ENCODE results near the gene ZNF148.

The ZNF148 gene

DNA sequence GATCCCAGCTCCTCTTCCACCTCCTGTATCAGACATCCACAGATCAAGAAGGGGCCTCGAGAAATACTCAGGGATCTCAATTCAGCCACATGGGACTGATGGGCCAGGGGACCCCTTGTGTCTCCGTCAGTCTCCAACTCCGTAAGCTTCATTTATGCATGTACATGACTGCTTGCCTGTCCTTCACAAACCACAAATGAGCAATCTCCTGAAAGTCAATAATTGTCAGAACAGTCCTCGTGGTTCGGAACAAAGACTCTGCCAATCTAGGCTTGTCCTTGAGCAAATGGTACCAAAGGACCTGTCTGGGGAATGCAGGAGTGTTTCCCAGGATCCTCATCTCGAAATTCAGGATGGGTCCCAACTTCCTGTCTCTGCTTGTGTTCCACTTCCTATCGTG lies 183.4 kb downstream of the ZNF148 start:
- Histone ChIP-seq H3K27ac (ENCODE audit: low read depth, low read length, severe bottlenecking) (no peak overlapping the region), H3K4me3 (ENCODE audit: extremely low read depth, insufficient read depth, low read length, poor library complexity, severe bottlenecking) (no peak overlapping the region), H3K36me3 (ENCODE audit: control insufficient read depth, insufficient read depth, low read length) (no peaks in the 10 kb centered on the region), H3K9me3 (ENCODE audit: control insufficient read depth, low read length) (no peaks in the 10 kb centered on the region), H3K4me1 (ENCODE audit: control insufficient read depth, insufficient read depth, low read length, poor library complexity, severe bottlenecking) (peaks cover 6% of the 10 kb centered on the region)
- 91 to 94% methylated on average over 7 of the region's 7 CpGs for WGBS, 2 experiments (ENCODE audit: insufficient coverage in 2 of 2)

DNA sequence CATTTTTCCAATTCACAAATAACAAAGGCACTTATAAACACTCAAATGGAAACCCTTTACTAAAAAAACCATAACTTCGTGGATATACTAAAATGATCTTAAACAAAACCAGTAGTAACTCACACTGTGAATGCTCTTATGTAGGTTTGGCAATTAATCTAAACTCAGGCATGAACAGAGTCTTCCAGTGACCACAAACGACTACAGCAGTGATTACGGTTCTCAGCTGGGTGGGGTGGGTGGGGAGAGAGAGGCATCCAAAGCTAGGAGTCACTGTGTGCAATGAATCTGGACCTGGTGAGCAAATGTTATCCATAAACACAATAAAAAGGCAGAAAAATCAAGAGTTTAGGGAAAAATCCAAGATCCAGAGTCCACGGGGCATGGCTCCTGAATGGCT lies 183.9 kb downstream of the ZNF148 start:
- H3K4me1 ChIP-seq (ENCODE audit: control insufficient read depth, insufficient read depth, low read length, poor library complexity, severe bottlenecking) = peaks cover 6% of the 10 kb centered on the region
- 88 to 100% methylated on average over 1 to 2 of the region's 4 CpGs for WGBS, 2 experiments (ENCODE audit: insufficient coverage in 2 of 2)
- H3K36me3 ChIP-seq (ENCODE audit: control insufficient read depth, insufficient read depth, low read length) = no peaks in the 10 kb centered on the region
- H3K9me3 ChIP-seq (ENCODE audit: control insufficient read depth, low read length) = no peaks in the 10 kb centered on the region
- H3K27ac ChIP-seq (ENCODE audit: low read depth, low read length, severe bottlenecking) = no peak overlapping the region
- no peak overlapping the region for H3K4me3 ChIP-seq (ENCODE audit: extremely low read depth, insufficient read depth, low read length, poor library complexity, severe bottlenecking)

DNA sequence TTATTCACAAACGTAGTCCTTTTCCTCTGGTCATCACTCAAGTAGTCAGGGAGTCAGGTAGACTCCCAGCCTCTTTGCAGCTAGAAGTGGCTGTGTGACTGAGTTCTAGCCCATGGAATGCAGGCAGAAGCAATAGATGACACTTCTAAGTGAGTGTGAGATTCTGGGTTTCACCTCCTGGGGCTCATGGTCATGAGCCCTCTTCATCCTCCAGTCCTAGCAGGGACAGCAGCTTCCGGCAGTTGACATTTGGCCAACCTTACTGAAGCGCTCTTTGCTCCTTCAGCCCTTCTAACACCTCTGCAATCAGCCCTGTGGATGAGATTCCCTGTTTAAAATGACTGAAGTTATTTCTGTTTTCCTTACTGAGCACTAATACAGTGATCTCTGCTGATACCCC lies 184.3 kb downstream of the ZNF148 start:
- peaks cover 6% of the 10 kb centered on the region for H3K4me1 ChIP-seq (ENCODE audit: control insufficient read depth, insufficient read depth, low read length, poor library complexity, severe bottlenecking)
- H3K9me3 ChIP-seq (ENCODE audit: control insufficient read depth, low read length) = no peaks in the 10 kb centered on the region
- no peak overlapping the region for H3K27ac ChIP-seq (ENCODE audit: low read depth, low read length, severe bottlenecking)
- no peaks in the 10 kb centered on the region for H3K36me3 ChIP-seq (ENCODE audit: control insufficient read depth, insufficient read depth, low read length)
- WGBS, 2 experiments (ENCODE audit: insufficient coverage in 2 of 2) = 63 to 67% methylated on average over 3 of the region's 3 CpGs
- no peak overlapping the region for H3K4me3 ChIP-seq (ENCODE audit: extremely low read depth, insufficient read depth, low read length, poor library complexity, severe bottlenecking)

- Histone ChIP-seq H3K4me1 (ENCODE audit: control insufficient read depth, insufficient read depth, low read length, poor library complexity, severe bottlenecking) (peaks cover 6% of the 10 kb centered on the region), H3K27ac (ENCODE audit: low read depth, low read length, severe bottlenecking) (no peak overlapping the region), H3K9me3 (ENCODE audit: control insufficient read depth, low read length) (no peaks in the 10 kb centered on the region), H3K36me3 (ENCODE audit: control insufficient read depth, insufficient read depth, low read length) (no peaks in the 10 kb centered on the region), H3K4me3 (ENCODE audit: extremely low read depth, insufficient read depth, low read length, poor library complexity, severe bottlenecking) (no peak overlapping the region)
- WGBS, 2 experiments (ENCODE audit: insufficient coverage in 2 of 2) = 94 to 95% methylated on average over 3 of the region's 7 CpGs
Measured at GRCh38 chr3:125189378-125190165, 185.6 kb downstream of the ZNF148 start.

- Histone ChIP-seq H3K27ac (ENCODE audit: low read depth, low read length, severe bottlenecking) (no peak overlapping the region), H3K36me3 (ENCODE audit: control insufficient read depth, insufficient read depth, low read length) (no peaks in the 10 kb centered on the region), H3K4me3 (ENCODE audit: extremely low read depth, insufficient read depth, low read length, poor library complexity, severe bottlenecking) (no peak overlapping the region), H3K9me3 (ENCODE audit: control insufficient read depth, low read length) (no peaks in the 10 kb centered on the region), H3K4me1 (ENCODE audit: control insufficient read depth, insufficient read depth, low read length, poor library complexity, severe bottlenecking) (peaks cover 6% of the 10 kb centered on the region)
- 100% methylated on average over 1 of the region's 2 CpGs; no CpG with 5 or more reads in 1 of the 2 experiments for WGBS, 2 experiments (ENCODE audit: insufficient coverage in 2 of 2)
Measured at GRCh38 chr3:125188955-125189354, 186.2 kb downstream of the ZNF148 start.

DNA sequence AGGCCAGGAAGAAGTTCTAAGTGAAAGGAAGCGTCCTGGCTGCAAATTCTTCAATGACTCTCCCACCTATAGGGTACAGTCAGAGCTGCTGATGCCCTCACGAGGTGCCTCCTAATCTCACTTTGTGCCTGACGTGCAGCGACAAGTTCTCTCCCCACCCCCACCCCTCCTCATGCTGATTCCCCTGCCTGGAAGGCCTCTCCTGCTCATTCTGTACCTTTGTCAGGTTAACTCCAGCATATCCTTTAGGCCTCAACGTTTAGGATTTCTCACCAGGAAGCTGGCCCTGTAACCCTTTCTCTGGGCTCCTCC lies 187.6 kb downstream of the ZNF148 start:
- H3K27ac ChIP-seq (ENCODE audit: low read depth, low read length, severe bottlenecking) = no peak overlapping the region
- no peak overlapping the region for H3K4me3 ChIP-seq (ENCODE audit: extremely low read depth, insufficient read depth, low read length, poor library complexity, severe bottlenecking)
- WGBS, 2 experiments (ENCODE audit: insufficient coverage in 2 of 2) = 41 to 60% methylated on average over 5 of the region's 5 CpGs
- no peaks in the 10 kb centered on the region for H3K36me3 ChIP-seq (ENCODE audit: control insufficient read depth, insufficient read depth, low read length)
- H3K9me3 ChIP-seq (ENCODE audit: control insufficient read depth, low read length) = no peaks in the 10 kb centered on the region
- peaks cover 6% of the 10 kb centered on the region for H3K4me1 ChIP-seq (ENCODE audit: control insufficient read depth, insufficient read depth, low read length, poor library complexity, severe bottlenecking)

GRCh38 chr3:125186800-125187598 lies 188.1 kb downstream of the ZNF148 start:
- Histone ChIP-seq H3K27ac (ENCODE audit: low read depth, low read length, severe bottlenecking) (no peak overlapping the region), H3K4me3 (ENCODE audit: extremely low read depth, insufficient read depth, low read length, poor library complexity, severe bottlenecking) (no peak overlapping the region), H3K9me3 (ENCODE audit: control insufficient read depth, low read length) (no peaks in the 10 kb centered on the region), H3K36me3 (ENCODE audit: control insufficient read depth, insufficient read depth, low read length) (no peaks in the 10 kb centered on the region), H3K4me1 (ENCODE audit: control insufficient read depth, insufficient read depth, low read length, poor library complexity, severe bottlenecking) (peaks cover under 1% of the 10 kb centered on the region)
- 89 to 95% methylated on average over 19 to 20 of the region's 20 CpGs for WGBS, 2 experiments (ENCODE audit: insufficient coverage in 2 of 2)

DNA sequence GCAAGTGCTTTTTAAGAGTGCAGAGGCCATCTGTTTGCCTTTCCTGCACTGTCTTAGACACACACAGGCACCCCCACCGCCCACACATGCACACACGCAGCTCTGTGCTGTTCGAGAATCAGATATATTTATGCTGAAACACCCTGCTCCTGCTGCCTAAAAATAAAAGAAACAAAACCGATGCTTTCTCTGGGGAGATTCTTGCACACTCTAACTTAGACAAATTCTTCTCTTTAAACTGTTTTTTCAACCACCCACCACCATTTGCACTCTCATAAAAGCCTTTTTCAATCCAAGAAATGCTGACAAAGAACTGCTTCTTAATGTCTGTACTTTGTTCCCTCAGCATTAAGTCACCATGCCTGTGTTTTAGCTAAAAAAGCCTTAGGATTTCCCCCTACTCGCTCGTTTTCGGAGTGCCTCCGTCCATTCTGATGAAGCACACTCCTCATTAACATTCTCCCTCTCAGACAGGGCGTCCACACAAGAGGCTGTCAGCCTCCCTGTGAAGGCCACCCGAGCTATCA lies 188.8 kb downstream of the ZNF148 start:
- Histone ChIP-seq H3K27ac (ENCODE audit: low read depth, low read length, severe bottlenecking) (no peak overlapping the region), H3K36me3 (ENCODE audit: control insufficient read depth, insufficient read depth, low read length) (no peaks in the 10 kb centered on the region), H3K4me3 (ENCODE audit: extremely low read depth, insufficient read depth, low read length, poor library complexity, severe bottlenecking) (no peak overlapping the region), H3K9me3 (ENCODE audit: control insufficient read depth, low read length) (no peaks in the 10 kb centered on the region), H3K4me1 (ENCODE audit: control insufficient read depth, insufficient read depth, low read length, poor library complexity, severe bottlenecking) (no peaks in the 10 kb centered on the region)
- 77 to 82% methylated on average over 10 of the region's 10 CpGs for WGBS, 2 experiments (ENCODE audit: insufficient coverage in 2 of 2)

DNA sequence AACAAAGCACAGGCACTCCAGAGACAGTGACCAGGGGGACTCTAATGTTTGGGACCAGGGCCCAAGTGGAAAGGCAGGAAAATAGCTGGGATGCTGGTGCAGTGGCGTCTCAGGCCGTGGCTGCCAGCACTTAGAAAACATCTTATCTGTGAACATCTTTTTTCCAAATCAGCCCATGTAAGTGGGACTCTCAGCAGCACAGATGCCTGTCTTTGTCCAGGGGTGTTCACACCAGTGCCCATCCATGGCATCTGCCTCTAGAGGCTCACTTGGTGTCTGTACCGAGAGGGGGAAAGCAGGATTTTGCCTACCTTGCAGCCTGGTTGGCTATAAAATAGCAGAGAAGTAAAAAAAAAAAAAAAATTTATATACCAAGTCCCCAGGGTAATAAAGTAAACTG lies 189.3 kb downstream of the ZNF148 start:
- H3K9me3 ChIP-seq (ENCODE audit: control insufficient read depth, low read length) = no peaks in the 10 kb centered on the region
- H3K4me1 ChIP-seq (ENCODE audit: control insufficient read depth, insufficient read depth, low read length, poor library complexity, severe bottlenecking) = no peaks in the 10 kb centered on the region
- 75 to 100% methylated on average over 1 to 2 of the region's 3 CpGs for WGBS, 2 experiments (ENCODE audit: insufficient coverage in 2 of 2)
- H3K27ac ChIP-seq (ENCODE audit: low read depth, low read length, severe bottlenecking) = no peak overlapping the region
- no peaks in the 10 kb centered on the region for H3K36me3 ChIP-seq (ENCODE audit: control insufficient read depth, insufficient read depth, low read length)
- H3K4me3 ChIP-seq (ENCODE audit: extremely low read depth, insufficient read depth, low read length, poor library complexity, severe bottlenecking) = no peak overlapping the region

GRCh38 chr3:125179884-125180240 lies 195.3 kb downstream of the ZNF148 start:
- 100% methylated on average over 1 of the region's 1 CpG; no CpG with 5 or more reads in 1 of the 2 experiments for WGBS, 2 experiments (ENCODE audit: insufficient coverage in 2 of 2)
- no peak overlapping the region for H3K4me3 ChIP-seq (ENCODE audit: extremely low read depth, insufficient read depth, low read length, poor library complexity, severe bottlenecking)

More at GRCh38 chr3:125179884-125180240, 195.3 kb downstream of the ZNF148 start:
- H3K9me3 ChIP-seq (ENCODE audit: control insufficient read depth, low read length) = no peaks in the 10 kb centered on the region
- no peaks in the 10 kb centered on the region for H3K36me3 ChIP-seq (ENCODE audit: control insufficient read depth, insufficient read depth, low read length)
- H3K4me1 ChIP-seq (ENCODE audit: control insufficient read depth, insufficient read depth, low read length, poor library complexity, severe bottlenecking) = no peaks in the 10 kb centered on the region
- H3K27ac ChIP-seq (ENCODE audit: low read depth, low read length, severe bottlenecking) = no peak overlapping the region
